Heart left ventricle (tissue), 16 donors: ENCODE measurements around the gene PRKCA. TPM values are rescaled to one million over a fixed set of nuclear protein-coding genes. Genes with fewer than 3 reads are reported as not detected.
"Not testable (repeated sequence)": the region's sequence is repeated elsewhere in the genome, so short reads cannot be mapped to it uniquely, and the experiment has no call there.

Experiments
- ATAC-seq, 4 donors: fragments of 200-7000 bp; cut with Tn5 transposase; one replicate each; pipeline ENCODE4 v1.9.1; 2020 to 2022; ENCODE audit warnings: moderate library complexity in 4 of 4, mild to moderate bottlenecking in 3 of 4, moderate number of reproducible peaks in 1 of 4
- DNase-seq, 5 donors: peaks; one replicate each; pipeline ENCODE4 v3.0.0-alpha.2; 2020
- H3K27ac ChIP-seq, 12 donors: fragments of 200-600 bp; sonication (generic) in 4 of 12; one replicate each; pipeline versions ENCODE4 v1.5.0 to v1.8.0; 2016 to 2022; ENCODE audit warnings: mild to moderate bottlenecking in 2 of 12
- H3K27me3 ChIP-seq, 9 donors: fragments of 200-600 bp; sonication (generic) in 2 of 9; one replicate each; pipeline versions ENCODE4 v1.5.1 to v1.8.0; 2016 to 2022; ENCODE audit warnings: mild to moderate bottlenecking in 3 of 9
- H3K36me3 ChIP-seq, 9 donors: fragments of 200-600 bp; sonication (generic) in 2 of 9; one replicate each; pipeline versions ENCODE4 v1.5.0 to v1.8.0; 2018 to 2022; ENCODE audit warnings: mild to moderate bottlenecking in 2 of 9
- H3K4me1 ChIP-seq, 12 donors: fragments of 200-600 bp; sonication (generic) in 4 of 12; one replicate each; pipeline versions ENCODE4 v1.5.0 to v1.8.0; 2016 to 2022; ENCODE audit warnings: mild to moderate bottlenecking in 3 of 12
- H3K4me3 ChIP-seq, 12 donors: fragments of 200-600 bp; sonication (generic) in 4 of 12; one replicate each; pipeline versions ENCODE4 v1.5.0 to v1.8.0; 2017 to 2022; ENCODE audit warnings: mild to moderate bottlenecking in 9 of 12, moderate library complexity in 4 of 12
- H3K9me3 ChIP-seq, 12 donors: fragments of 200-600 bp; sonication (generic) in 4 of 12; one replicate each; pipeline versions ENCODE4 v1.5.0 to v1.8.0; 2016 to 2022; ENCODE audit warnings: mild to moderate bottlenecking in 1 of 12
- CTCF ChIP-seq, 12 donors: fragments of 200-600 bp; sonication (generic) in 4 of 12; IDR thresholded peaks; one replicate each; pipeline versions ENCODE4 v1.5.0 to v1.8.0; 2018 to 2022; ENCODE audit warnings: antibody characterized with exemption in 12 of 12, mild to moderate bottlenecking in 5 of 12
- POLR2A ChIP-seq, 2 donors: fragments of 450-650 bp; IDR thresholded peaks; one replicate each; pipeline ENCODE4 v1.6.1; 2017; ENCODE audit warnings: antibody characterized with exemption in 2 of 2, mild to moderate bottlenecking in 2 of 2, moderate library complexity in 2 of 2
- WGBS, 4 donors: extraction: QIAGEN DNeasy Blood & Tissue Kit in 2 of 4; methylation state at CpG; one replicate each; pipeline versions ENCODE4 v1.1.5 to v1.1.7; 2013 to 2018; 5-methylcytosine and 5-hydroxymethylcytosine counted together
- intact Hi-C, 10 donors: fragments of 100-400 bp; cut with DNase I; formaldehyde crosslinking; loops; one replicate each; pipeline versions ENCODE4 v1.11.1 to v1.14.2; 2022
- polyA plus RNA-seq, 2 donors: library from polyadenylated mRNA; stranded (reverse); fragments of 200-250 nt; gene quantifications; one replicate each; pipeline ENCODE4 v1.2.3, GENCODE V29; 2013
- total RNA-seq, 9 donors: library from RNA; depleted of rRNA in 2 of 9; stranded (reverse); fragments of >200 nt in 2 of 9; fragmentation: NEBNext Ultra II Directional in 3 of 9; extraction: Animal tissue kit (Norgen Biotek cat#: 25700) in 3 of 9; gene quantifications; one replicate each; pipeline versions ENCODE4 v1.1.0 to v1.2.4, GENCODE V29; 2016 to 2023
- donor health status: ischemic (EF 13 %, LVEDD 7.1; RV severe dilation, severe dysfunction).
- donor health status: healthy with polysubstance abuse.
- donor health status: DM: no; HTN: yes; CAD: no.
- donor health status: DM: no; HTN: no; CAD: no.
- donor health status: ischemic (EF 25% LVEDD 6.9; RV normal size, moderate dysfunction).
- donor health status: ischemic (EF 25% LVEDD 5.7; RV mildly dilated, moderate dysfunction).
- donor health status: healthy.
- donor health status: DM: yes; HTN: yes; CAD: no.
- donor health status: ischemic (EF 35%, LVEDD 5.7; RV mildly dilated, moderate dysfunction).
- donor health status: nonischemic (EF 11% LVEDD 7.7; RV severe dilation, severe dysfunction).
- donor health status: DM: yes; HTN: yes; CAD: no.
- donor health status: PGD.
- donor health status: ischemic (EF 29% LVEDD 5.4; RV normal size, mild dysfunction).
- donor health status: nonischemic (EF 23%, LVEDD 6.1; RV moderate dilation, normal function).

The PRKCA gene
- total and polyA plus RNA-seq, 11 donors: 3.4 to 26.8 (median 11.4) TPM

- ATAC-seq: no peak
- Histone ChIP-seq H3K4me1 (peaks cover 0 to 7% (median 0%) of the 10 kb centered on the region in 12 donors), H3K4me3 (no peak overlapping the region), H3K9me3 (no peaks in the 10 kb centered on the region), H3K27ac (no peak overlapping the region), H3K36me3 (no peaks in the 10 kb centered on the region), H3K27me3 (no peaks in the 10 kb centered on the region)
- WGBS, 4 donors: 69 to 86% (median 73%) methylated on average over 2 of the region's 2 CpGs
- intact Hi-C loops: loop anchor here in 2 of 10 donors (10.0 kb wide), 2 partner anchors 366 to 416 kb away; no protein-coding TSS in a partner anchor
- TF ChIP-seq CTCF (IDR thresholded peaks at IDR 0.05) (no peak), POLR2A (IDR thresholded peaks at IDR 0.05) (no peak)
- DNase-seq: no peak
These were observed 318.1 kb downstream of the PRKCA start for GRCh38 chr17:66620528-66620927.

- not testable (repeated sequence) for H3K9me3 ChIP-seq, H3K27me3 ChIP-seq, H3K4me1 ChIP-seq, H3K27ac ChIP-seq, H3K36me3 ChIP-seq, H3K4me3 ChIP-seq, DNase-seq, ATAC-seq
- 91 to 94% (median 93%) methylated on average over 2 of the region's 2 CpGs for WGBS, 4 donors
- intact Hi-C loops: loop anchor here in 8 of 10 donors (1.0 to 10.0 kb wide), 7 partner anchors 367 to 1392 kb away; no protein-coding TSS in a partner anchor
These were observed 322.2 kb downstream of the PRKCA start for GRCh38 chr17:66624630-66625029.

GRCh38 chr17:66625311-66625767 is 322.9 kb downstream of the PRKCA start:
- H3K4me1 ChIP-seq: peaks cover 0 to 4% (median 0%) of the 10 kb centered on the region in 12 donors
- intact Hi-C loops: loop anchor here in 8 of 10 donors (1.0 to 10.0 kb wide), 7 partner anchors 368 to 1393 kb away; no protein-coding TSS in a partner anchor
- TF ChIP-seq POLR2A (IDR thresholded peaks at IDR 0.05) (no peak), CTCF (IDR thresholded peaks at IDR 0.05) (peak; percentile 30 to 65 (median 50))
- peak in 2 of 4 donors; percentile 50 to 52 for ATAC-seq
- WGBS, 4 donors: 51 to 63% (median 53%) methylated on average over 2 of the region's 2 CpGs
- H3K4me3 ChIP-seq: no peak overlapping the region
- no peaks in the 10 kb centered on the region for H3K36me3 ChIP-seq
- H3K27ac ChIP-seq: no peak overlapping the region
- DNase-seq: no peak
- no peaks in the 10 kb centered on the region for H3K27me3 ChIP-seq
- H3K9me3 ChIP-seq: no peaks in the 10 kb centered on the region

GRCh38 chr17:66627985-66628384 is 325.6 kb downstream of the PRKCA start:
- no peak for ATAC-seq
- TF ChIP-seq CTCF (IDR thresholded peaks at IDR 0.05): no peak
- no peak overlapping the region for H3K4me3 ChIP-seq
- intact Hi-C loops: loop anchor here in 8 of 10 donors (2.0 to 10.0 kb wide), 6 partner anchors 371 to 1396 kb away; no protein-coding TSS in a partner anchor
- no peaks in the 10 kb centered on the region for H3K9me3 ChIP-seq
- no peak for DNase-seq
- H3K36me3 ChIP-seq: no peaks in the 10 kb centered on the region
- H3K4me1 ChIP-seq: no peaks in the 10 kb centered on the region
- 53 to 63% (median 59%) methylated on average over 4 of the region's 4 CpGs for WGBS, 4 donors
- H3K27ac ChIP-seq: peak overlapping the region in 1 of 12 donors; percentile 38
- H3K27me3 ChIP-seq: no peaks in the 10 kb centered on the region

GRCh38 chr17:66629762-66630161 is 327.3 kb downstream of the PRKCA start:
- no peaks in the 10 kb centered on the region for H3K27me3 ChIP-seq
- no peaks in the 10 kb centered on the region for H3K4me1 ChIP-seq
- no peak for DNase-seq
- intact Hi-C loops: loop anchor here in 7 of 10 donors (5.0 to 10.0 kb wide), 5 partner anchors 372 to 1397 kb away; no protein-coding TSS in a partner anchor
- no peak overlapping the region for H3K27ac ChIP-seq
- H3K36me3 ChIP-seq: no peaks in the 10 kb centered on the region
- H3K4me3 ChIP-seq: no peak overlapping the region
- 67 to 84% (median 75%) methylated on average over 3 of the region's 3 CpGs for WGBS, 4 donors
- H3K9me3 ChIP-seq: no peaks in the 10 kb centered on the region
- TF ChIP-seq CTCF (IDR thresholded peaks at IDR 0.05) (no peak), POLR2A (IDR thresholded peaks at IDR 0.05) (no peak)
- ATAC-seq: no peak
